ENCODE data around the gene GNG7. TPM values are rescaled to one million over a fixed set of nuclear protein-coding genes. Genes with fewer than 3 reads are reported as not detected.

Gene GNG7
- total and polyA plus RNA-seq, 2 donors (not counting 3 experiments of a cell fraction or from before 2014, with no cell fraction given): 0.29 to 0.84 TPM

Small RNA genes lying within 50 kb of the gene (microRNA-seq; reads per million reads assigned to microRNA genes)
- gene MIR7850 (ENCODE audit: borderline number of aligned reads, borderline replicate concordance): not detected

Small RNA genes lying within 50 kb of the gene (small RNA-seq; reads per million reads assigned to genes)
- gene MIR7850 (ENCODE audit: insufficient read depth, insufficient read length, low read depth, low replicate concordance) (not detected), gene RN7SL121P (ENCODE audit: insufficient read depth, insufficient read length, low read depth, low replicate concordance) (not detected), gene RNU6-993P (ENCODE audit: insufficient read depth, insufficient read length, low read depth, low replicate concordance) (not detected)

Other genes with a start within 250 kb of the GNG7 start
- 147 and 153 TPM in 2 replicates for gene LMNB2, start 245.7 kb downstream of the GNG7 start, total RNA-seq
- gene LMNB2, start 245.7 kb downstream of the GNG7 start, polyA plus RNA-seq: 176 and 203 TPM in 2 replicates
- 61.3 and 75.9 TPM in 2 replicates for gene GADD45B, start 226.6 kb downstream of the GNG7 start, total RNA-seq
- 249 and 267 TPM in 2 replicates for gene GADD45B, start 226.6 kb downstream of the GNG7 start, polyA plus RNA-seq
- 0.09 and 0.23 TPM in 2 replicates for gene DIRAS1, start 18.7 kb upstream of the GNG7 start, total RNA-seq
- 0.17 and 0.43 TPM in 2 replicates for gene DIRAS1, start 18.7 kb upstream of the GNG7 start, polyA plus RNA-seq
- gene SLC39A3, start 37.3 kb upstream of the GNG7 start, total RNA-seq: 25.8 and 28.0 TPM in 2 replicates
- gene SLC39A3, start 37.3 kb upstream of the GNG7 start, polyA plus RNA-seq: 43.1 and 49.4 TPM in 2 replicates
- gene SGTA, start 80.6 kb upstream of the GNG7 start, total RNA-seq: 72.3 and 76.5 TPM in 2 replicates
- 119 and 131 TPM in 2 replicates for gene SGTA, start 80.6 kb upstream of the GNG7 start, polyA plus RNA-seq
- gene THOP1, start 82.8 kb upstream of the GNG7 start, total RNA-seq: 108 and 115 TPM in 2 replicates
- gene THOP1, start 82.8 kb upstream of the GNG7 start, polyA plus RNA-seq: 82.8 and 88.0 TPM in 2 replicates
- gene ZNF554, start 117.2 kb upstream of the GNG7 start, total RNA-seq: 1.6 and 1.8 TPM in 2 replicates
- gene ZNF554, start 117.2 kb upstream of the GNG7 start, polyA plus RNA-seq: 1.0 and 1.2 TPM in 2 replicates
- 4.7 and 5.4 TPM in 2 replicates for gene ZNF555, start 138.8 kb upstream of the GNG7 start, total RNA-seq
- 1.2 and 1.6 TPM in 2 replicates for gene ZNF555, start 138.8 kb upstream of the GNG7 start, polyA plus RNA-seq
- gene ZNF556, start 164.6 kb upstream of the GNG7 start, total RNA-seq: not detected in 2 replicates
- 0.01 TPM in 1 of 2 replicates, not detected in the other for gene ZNF556, start 164.6 kb upstream of the GNG7 start, polyA plus RNA-seq
- gene ZNF57, start 198.2 kb upstream of the GNG7 start, total RNA-seq: 3.4 and 3.6 TPM in 2 replicates
- gene ZNF57, start 198.2 kb upstream of the GNG7 start, polyA plus RNA-seq: 2.0 TPM in 2 replicates
- gene ZNF77, start 242.3 kb upstream of the GNG7 start, total RNA-seq: 5.9 and 7.0 TPM in 2 replicates
- gene ZNF77, start 242.3 kb upstream of the GNG7 start, polyA plus RNA-seq: 7.7 and 10.2 TPM in 2 replicates

All from endothelial cell of umbilical vein (primary cell).